Sigmoid colon (tissue), 4 donors: ENCODE measurements around the gene ITGB5.

Experiments used
- POLR2AphosphoS5 ChIP-seq, 4 donors: sonication (generic); formaldehyde crosslinking; IDR thresholded peaks; one replicate each; pipeline ENCODE4 v1.6.1; 2017; ENCODE audit warnings: antibody characterized with exemption in 4 of 4
- TF ChIP-seq, protein P1 (sequence below), 4 experiments: fragments of 450-650 bp in 3 of 4; fragments of 200-600 bp in 1 of 4; IDR thresholded peaks; one replicate each; pipeline ENCODE4 v1.5.1; 2016 to 2019; ENCODE audit warnings: antibody characterized with exemption in 4 of 4, mild to moderate bottlenecking in 3 of 4, moderate library complexity in 2 of 4

DNA sequence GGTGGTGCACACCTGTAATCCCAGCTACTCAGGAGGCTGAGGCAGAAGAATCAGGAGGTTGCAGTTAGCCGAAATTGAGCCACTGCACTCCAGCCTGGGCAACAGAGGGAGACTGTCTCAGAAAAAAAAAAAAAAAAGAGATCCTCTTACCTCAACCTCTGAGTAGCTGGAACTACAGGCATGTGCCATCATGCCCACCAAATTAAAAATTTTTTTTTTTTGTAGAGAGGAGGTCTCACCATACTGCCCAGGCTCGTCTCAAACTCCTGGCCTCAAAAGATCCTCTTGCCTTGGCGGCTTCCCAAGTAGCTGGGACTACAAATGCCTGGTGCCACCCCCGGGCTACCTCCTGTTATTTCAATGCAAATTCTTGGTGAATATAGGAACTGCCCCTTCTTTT lies 155.4 kb downstream of the ITGB5 start:
- TF ChIP-seq, protein P1, sequence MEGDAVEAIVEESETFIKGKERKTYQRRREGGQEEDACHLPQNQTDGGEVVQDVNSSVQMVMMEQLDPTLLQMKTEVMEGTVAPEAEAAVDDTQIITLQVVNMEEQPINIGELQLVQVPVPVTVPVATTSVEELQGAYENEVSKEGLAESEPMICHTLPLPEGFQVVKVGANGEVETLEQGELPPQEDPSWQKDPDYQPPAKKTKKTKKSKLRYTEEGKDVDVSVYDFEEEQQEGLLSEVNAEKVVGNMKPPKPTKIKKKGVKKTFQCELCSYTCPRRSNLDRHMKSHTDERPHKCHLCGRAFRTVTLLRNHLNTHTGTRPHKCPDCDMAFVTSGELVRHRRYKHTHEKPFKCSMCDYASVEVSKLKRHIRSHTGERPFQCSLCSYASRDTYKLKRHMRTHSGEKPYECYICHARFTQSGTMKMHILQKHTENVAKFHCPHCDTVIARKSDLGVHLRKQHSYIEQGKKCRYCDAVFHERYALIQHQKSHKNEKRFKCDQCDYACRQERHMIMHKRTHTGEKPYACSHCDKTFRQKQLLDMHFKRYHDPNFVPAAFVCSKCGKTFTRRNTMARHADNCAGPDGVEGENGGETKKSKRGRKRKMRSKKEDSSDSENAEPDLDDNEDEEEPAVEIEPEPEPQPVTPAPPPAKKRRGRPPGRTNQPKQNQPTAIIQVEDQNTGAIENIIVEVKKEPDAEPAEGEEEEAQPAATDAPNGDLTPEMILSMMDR (IDR thresholded peaks at IDR 0.05), result no peak
- TF ChIP-seq POLR2AphosphoS5 (IDR thresholded peaks at IDR 0.05), result no peak
